Measurements from ENCODE around the gene SUPT16H.
"Not testable (repeated sequence)": the region's sequence is repeated elsewhere in the genome, so short reads cannot be mapped to it uniquely, and the experiment has no call there.

Gene SUPT16H

GRCh38 chr14:21302836-21303140 lies 81.0 kb downstream of the SUPT16H start:
- H3K27ac Mint-ChIP-seq; intact Hi-C loops (cut with micrococcal nuclease); H3K36me3 Mint-ChIP-seq (ENCODE audit: low read depth); H3K4me3 Mint-ChIP-seq; H3K9me3 Mint-ChIP-seq; H3K4me1 Mint-ChIP-seq (ENCODE audit: low read depth): not testable (repeated sequence)
- peaks cover 24% of the 10 kb centered on the region for H3K27me3 Mint-ChIP-seq

GRCh38 chr14:21302013-21302835 lies 81.6 kb downstream of the SUPT16H start:
- no peaks in the 10 kb centered on the region for H3K36me3 Mint-ChIP-seq (ENCODE audit: low read depth)
- H3K4me1 Mint-ChIP-seq (ENCODE audit: low read depth) = peaks cover 9% of the 10 kb centered on the region
- no peaks in the 10 kb centered on the region for H3K9me3 Mint-ChIP-seq
- H3K27me3 Mint-ChIP-seq = peaks cover 24% of the 10 kb centered on the region
- no peak overlapping the region for H3K27ac Mint-ChIP-seq
- intact Hi-C loops (cut with micrococcal nuclease) = no loop called here
- no peak overlapping the region for H3K4me3 Mint-ChIP-seq

Data from dendritic cell treated with granulocyte-macrophage colony-stimulating factor and Interleukin-4, amounts not matched to agents 40 ng/mL and 50 ng/mL, for 4 days (primary cell).